ENCODE results near the gene ZSCAN22.
"Not testable (repeated sequence)": the region's sequence is repeated elsewhere in the genome, so short reads cannot be mapped to it uniquely, and the experiment has no call there.

The ZSCAN22 gene

DNA sequence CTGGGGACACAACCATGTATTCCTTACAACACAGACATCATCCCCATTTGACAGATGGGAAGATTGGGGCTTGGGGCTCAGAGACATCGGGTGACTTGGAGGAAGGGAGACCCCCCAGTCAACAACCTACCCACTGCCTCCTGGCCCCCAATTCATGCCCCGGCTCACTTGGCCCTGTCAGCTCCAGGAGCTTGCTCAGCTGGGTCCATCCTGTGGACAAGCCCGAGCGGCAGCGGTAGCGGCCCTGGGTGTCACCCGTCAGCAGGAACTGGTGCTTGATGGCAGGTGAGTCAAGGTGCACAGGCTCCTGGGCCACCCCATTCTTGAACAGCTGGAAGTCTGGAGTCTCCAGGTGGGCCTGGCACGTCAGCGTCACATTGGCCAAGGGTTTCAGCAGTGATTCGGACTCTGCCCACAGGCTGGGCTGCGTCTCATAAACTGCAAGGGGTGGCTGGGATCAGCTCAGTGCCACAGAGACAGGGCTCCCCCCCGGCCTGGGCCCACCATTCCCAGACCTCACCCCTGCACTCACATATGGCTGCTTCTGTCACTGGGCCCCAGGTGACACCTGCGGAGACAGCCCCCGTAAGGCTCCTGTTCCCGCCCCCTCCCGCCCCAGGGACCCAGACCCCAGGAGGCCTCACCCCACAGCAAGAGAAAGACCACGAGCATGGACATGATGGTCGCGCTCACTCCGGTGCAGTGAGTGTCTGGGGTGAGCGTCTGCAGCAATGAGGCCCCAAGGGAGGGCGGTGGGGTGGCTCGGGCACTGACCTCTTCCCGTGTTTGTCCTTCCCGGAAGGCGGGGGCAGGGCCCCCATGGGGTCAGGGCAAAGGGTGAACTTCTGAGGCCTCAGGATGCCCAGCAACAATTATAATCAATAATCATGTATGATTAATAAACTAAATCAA, 26.2 kb downstream of the ZSCAN22 start, which contains the start of gene A1BG:
Gene A1BG (minus strand): TSS at position 733 of the 912 bp plus-strand sequence. CDS start 55 bp downstream, at position 678.
- no peak for DNase-seq

DNA sequence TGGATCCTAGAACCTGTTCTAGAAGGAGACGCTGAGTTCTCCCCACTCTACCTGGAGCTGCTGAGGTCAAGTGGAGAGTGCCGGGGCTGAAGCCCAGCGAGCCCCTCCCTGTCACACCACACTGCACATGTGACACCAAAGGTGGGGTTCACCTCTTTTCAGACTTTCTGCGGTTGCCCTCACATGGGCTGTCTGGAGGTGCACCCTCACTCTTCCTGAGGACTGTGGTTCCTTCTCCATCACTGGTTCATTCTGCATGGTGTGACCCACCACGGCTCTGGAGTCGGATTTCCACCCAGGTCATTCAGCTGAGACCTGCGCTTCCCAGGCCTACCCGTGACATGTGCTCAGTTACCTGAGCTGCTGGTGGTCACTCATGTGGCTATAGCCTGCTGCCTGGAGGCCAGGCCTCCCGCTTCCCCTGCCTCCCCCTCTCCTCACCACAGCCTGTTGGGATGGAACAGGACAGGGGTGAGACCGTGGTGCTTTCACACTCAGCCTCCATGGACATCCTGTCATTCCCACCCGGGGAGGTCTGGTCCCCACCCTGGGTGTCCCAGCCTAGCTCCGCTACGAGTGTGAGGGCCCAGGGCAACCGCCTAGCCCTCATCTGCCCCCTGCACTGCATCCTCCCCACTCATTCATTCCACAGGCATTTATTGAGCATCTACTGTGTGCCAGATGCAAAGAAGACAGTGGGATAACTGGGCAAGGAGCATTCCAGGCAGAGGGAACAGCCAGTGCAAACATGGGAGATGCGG, 27.1 kb downstream of the ZSCAN22 start:
- no peak for DNase-seq

DNA sequence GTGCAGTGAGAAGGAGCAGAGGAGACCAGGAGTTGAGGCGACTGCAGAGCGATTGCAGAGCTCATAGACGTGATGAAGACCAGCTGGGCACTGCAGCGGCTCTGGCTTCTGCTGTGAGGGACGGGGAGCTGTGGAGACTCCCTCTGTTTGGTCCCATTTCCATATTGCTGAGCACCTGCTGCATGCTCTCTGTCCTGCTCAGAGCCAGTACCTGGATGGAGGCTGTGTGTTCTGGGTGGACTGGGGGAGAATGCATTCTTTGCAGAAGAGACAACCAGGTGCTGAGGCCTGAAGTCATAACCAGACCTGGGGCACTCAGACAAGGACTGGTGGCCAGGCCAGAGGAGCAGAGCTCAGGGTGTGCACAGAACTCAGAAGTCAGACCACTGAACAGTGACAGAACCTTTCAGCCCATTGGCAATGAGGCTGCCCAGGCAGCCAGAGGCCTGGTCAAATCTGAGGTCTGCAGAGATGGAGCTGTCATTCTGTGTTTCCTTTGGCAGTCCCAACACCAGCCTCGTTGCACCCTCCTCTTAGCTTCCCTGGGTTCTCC, 27.8 kb downstream of the ZSCAN22 start:
- DNase-seq: no peak

DNA sequence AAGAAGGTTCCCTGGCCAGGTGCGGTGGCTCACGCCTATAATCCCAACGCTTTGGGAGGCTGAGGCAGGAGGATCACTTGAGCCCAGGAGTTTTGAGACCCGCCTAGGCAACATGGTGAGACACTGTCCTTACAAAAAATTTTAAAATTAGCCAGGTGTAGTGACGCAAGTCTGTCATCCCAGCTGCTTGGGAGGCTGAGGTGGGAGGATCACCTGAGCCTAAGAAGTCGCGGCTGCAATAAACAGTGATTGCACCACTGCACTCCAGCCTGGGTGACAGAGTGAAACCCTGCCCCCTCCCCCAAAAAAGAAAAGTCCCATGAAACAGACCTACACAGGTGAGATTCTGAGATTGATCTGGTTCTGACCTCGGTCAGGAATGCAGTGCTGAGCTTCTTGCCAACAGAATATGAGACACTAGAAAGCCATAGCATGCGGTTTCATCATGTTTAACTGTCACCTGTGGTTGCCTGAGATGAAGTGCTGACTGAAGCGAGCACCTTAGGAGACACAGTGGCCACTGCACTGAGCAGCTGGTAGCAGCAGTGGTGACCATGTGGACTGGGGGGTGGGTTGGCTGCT, 28.5 kb downstream of the ZSCAN22 start:
- DNase-seq: no peak

DNA sequence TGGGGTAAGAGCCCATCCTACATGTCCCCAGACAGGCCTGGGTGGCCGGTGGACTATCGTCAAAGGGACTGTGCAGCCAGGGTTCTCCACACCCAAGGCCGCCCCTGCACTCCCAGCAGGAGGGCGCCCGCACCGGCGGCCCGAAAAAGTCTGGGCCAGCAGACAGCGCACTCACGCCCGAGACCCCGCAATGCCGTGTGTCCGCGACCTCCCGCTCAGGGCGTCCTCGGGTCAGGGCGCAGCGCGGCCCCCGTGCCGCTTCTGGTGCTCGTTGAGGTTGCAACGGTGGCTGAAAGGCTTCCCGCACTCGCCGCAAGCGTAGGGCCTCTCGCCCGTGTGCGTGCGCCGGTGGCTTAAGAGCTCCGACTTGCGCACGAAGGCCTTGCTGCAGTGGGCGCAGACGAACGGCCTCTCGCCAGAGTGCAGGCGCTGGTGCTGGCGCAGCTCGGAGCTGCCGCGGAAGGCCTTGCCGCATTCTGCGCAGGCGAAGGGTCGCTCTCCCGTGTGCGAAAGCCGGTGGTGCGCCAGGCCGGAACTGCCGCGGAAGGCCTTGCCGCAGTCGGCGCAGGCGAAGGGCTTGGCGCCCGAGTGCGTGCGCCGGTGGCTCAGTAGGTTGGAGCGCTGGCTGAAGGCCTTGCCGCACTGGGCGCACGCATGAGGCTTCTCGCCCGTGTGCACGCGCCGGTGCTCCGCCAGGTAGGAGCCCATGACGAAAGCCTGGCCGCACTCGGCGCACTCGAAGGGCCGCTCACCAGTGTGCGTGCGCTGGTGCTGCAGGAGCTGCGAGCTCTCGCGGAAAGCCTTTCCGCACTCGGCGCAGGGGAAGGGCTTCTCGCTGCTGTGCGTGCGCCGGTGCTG, 29.3 kb downstream of the ZSCAN22 start:
- DNase-seq: no peak

DNA sequence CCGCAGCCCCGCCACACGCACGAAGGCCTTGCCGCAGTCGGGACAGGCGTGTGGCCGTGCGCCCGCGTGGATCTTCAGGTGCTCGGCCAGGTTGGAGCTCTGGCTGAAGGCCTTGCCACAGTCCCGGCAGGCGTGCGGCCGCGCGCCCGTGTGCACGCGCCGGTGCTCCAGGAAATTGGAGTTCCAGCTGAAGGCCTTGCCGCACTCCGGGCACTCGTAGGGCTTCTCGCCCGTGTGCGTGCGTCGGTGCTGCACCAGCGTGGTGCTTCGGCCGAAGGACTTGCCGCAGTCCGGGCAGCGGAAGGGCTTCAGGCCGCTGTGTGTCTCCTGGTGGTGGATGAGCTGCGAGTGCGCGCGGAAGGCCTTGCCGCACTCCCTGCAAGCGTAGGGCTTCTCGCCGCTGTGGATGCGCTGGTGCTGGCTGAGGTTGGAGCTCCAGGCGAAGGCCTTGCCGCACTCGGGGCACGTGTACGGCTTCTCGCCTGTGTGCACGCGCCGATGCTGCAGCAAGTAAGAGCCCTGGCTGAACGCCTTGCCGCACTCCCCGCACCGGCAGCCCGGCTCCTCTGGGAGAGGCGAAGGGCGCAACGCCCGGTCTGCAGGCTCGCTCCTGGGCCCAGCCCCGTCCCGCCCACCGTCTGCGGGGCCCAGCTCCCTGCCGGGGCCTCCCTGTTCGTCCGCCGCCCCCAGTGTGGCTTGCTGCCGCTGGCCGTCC, 30.1 kb downstream of the ZSCAN22 start:
- DNase-seq: no peak

DNA sequence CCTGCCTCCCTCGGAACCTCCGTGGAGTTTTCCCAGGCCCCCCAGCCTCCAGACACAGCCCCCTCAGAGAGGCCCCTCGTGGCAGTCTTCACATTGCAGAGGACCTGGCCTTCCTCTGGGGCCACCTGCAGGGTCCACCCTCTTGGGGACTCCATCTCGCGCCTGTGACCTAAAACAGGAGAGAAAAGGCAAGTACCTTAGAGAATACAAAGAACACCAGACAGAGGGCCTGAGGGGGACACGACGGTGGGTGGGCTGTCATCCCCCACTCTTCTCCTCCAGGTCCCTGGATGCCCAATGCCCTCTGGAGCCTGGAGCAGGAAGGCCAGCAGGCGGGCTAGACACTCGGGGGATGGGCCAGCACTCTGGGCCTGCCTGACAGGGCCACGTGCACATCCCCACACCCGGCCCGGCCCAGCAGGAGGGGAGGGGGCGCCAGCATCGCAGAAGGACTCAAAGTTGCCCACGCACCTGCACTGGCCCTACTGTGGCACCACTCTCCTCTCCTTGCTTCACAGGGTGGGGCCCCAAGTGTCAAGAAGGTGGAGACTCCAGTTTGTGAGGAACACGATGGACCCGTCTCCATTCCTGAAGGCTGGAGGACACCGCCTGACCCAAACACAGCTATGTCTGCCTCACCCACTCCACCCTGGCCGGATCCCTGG, 30.8 kb downstream of the ZSCAN22 start:
- no peak for DNase-seq

DNA sequence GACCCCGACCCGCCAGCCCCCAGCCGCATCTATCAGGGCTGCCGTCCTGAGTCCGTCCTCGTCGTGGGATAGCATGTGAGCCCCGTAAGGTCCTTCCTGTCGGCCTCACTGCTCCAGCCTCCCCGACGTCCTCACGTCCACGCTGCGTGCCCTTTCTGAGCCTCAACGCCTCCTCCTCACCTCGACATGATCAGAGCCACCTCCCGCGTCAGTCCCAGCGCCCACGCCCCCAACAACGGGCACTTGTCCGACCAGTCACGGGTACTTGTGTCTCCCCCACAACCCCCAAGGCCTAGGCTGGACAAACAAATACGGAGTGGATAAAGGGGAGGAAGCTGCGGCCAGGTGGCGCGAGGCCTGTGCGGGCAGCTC, 35.1 kb downstream of the ZSCAN22 start:
- DNase-seq: peak; percentile 38 to 47

DNA sequence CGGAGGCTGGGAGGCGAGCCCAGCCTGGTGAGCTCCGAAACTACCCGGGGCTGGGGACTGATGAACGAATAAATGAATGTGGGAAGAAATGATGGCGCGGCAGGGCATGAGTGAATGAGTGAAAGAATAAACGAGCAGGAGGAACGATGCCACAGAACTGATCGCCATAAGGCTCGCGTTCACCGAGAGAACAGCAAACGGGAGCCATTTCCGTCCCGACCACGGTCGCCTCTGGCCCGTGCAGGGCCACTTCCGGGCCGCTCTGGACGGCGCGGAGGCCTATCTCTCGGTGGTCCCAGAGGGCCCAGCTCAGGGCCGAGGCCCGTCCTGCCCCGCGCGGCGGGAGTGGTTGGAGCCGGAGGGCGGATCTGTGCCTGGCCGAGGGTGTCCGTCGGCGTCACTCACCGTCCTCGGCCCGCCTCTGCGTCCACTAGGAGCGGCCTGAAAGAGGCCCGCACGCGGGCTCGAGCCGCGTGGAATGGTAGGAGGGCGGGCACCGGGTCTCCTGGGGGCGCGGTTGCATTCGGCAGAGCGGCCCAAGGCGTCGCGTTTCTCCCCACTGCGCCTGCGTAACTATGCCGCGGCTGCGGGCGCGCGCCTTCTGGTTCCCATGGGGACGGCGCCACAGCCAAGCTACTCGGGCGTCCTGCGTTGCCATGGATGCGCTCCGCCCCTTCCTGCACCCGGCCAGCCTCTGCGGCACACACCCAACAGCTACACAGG, 35.6 kb downstream of the ZSCAN22 start, which contains the start of gene ZNF497:
Gene ZNF497 (minus strand): TSS at position 480 of the 723 bp plus-strand sequence. CDS start 5,116 bp downstream, outside the sequence.
- peak; percentile 86 to 91 for DNase-seq

DNA sequence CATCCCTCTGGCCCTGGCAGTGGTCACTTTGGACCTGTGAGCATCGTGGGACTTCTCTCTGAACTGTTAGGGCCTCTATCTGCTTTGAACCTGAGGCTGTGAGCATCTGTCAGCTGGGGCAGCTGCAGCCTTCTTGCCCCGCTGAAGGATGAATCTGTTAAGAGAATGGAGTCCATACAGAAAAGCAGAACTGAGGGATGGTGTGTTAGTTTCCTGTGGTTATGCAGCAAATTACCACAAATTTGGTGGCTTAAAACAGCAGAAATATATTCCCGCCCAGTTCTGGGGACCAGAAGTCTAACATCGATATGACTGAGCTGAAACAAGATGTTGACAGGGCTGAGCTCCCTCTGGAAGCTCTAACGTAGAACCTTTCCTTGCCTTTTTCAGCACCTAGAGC, 37.4 kb downstream of the ZSCAN22 start:
- DNase-seq: peak; percentile 82 to 90

DNA sequence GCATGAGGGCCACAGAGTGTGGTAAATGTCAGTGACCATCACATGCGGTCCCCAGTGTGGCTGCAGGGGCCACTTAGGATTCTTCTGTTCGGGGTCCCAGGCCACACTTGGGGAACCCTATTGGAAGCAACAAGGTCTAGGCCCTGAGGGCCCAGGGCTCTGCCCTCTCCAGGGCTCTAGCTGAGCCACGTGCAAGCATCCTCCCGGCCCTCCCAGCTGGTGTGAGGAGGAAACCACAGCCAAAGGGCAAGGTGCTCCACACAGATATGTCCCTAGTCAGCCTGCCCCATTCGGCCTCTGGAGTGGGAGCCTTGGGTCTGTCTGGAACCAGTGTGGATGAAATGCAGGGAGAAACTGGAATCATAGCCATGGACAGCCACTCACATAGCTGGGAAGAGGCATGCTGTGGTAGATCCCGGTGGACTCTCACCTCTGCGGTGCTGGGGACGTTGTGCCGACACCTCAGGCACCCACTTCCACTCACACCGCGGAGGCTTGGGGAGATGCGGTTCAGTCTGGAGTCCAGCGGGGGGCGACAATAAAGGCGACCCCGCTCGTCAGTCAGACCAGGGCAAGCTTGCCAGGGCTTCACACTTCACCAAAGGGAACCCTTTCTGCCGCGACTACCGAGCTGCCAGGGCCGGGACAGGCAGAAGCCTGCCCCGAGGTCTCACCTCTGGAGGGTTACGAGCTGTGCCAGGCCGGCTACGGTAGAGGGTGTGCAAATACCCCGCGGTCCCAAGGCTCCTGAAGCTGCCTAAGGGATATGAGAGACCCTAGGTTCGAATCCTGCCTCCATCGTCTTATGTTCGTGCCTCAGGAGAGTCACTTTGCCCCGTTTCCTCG, 40.0 kb downstream of the ZSCAN22 start:
- no peak for DNase-seq

DNA sequence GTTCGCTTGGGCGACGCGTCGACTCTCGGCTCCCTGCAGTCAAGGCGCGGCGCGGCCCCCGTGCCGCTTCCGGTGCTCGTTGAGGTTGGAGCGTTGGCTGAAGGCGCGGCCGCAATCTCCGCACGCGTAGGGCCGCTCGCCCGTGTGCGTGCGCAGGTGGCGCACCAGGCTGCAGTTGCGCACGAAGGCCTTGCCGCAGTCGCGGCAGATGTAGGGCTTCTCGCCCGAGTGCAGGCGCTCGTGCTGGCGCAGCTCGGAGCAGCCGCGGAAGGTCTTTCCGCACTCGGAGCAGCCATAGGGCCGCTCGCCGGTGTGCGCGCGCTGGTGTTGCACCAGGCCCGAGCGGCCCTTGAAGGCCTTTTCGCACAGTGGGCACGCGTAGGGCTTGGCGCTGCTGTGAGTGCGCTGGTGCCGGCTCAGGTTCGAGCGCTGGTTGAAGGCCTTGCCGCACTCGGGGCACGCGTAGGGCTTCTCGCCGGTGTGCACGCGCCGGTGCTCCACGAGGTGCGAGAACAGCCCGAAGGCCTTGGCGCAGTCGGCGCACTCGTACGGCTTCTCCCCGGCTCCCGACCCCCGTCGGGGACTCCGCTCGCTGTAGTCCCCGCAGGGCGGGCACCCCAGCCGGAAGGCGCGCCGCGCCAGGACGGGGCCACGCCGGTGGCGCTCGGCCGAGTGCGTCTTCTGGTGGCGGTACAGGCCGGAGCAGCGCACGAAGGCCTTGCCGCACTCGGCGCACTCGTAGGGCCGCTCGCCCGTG, 41.1 kb downstream of the ZSCAN22 start:
- no peak for DNase-seq

DNA sequence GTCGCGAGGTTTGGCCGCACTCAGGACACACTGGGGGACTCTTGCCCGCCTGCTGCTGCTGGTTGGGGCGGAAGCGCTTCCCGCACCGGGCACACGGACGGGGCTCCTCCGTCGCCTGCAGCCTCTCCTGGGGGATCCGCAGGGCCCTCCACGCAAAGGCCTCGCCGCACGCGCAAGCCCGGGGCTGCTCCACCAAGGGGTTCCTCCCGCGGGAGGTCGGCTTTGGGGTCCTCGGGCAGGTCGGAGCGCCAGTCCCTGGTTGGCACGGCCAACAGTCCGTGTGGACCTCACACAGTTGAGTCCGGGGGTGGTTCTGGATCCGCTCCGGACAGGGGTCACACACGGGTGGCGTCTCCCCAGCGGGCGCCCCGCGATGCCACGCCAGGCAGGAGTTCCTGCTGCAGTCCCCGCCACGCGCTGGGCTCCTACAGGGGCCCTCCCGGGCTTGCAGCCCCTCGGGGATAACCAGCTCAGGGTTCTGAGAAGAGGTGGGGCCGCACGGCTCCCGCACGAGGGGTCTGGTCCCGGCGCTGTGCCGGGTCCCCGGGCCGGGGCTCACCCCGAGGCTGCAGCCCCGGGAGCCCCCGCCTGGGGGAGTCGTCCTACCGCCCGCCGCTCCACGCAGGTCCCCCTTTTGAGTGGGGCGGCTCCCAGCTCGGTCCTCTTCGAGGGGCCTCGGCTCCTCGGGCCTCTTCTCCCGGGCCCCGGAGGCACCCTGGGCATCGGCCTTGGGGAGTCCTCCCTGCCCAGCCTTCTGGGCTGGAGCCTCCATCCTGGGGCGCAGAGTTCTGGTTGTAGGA, 42.0 kb downstream of the ZSCAN22 start:
- DNase-seq: no peak

DNA sequence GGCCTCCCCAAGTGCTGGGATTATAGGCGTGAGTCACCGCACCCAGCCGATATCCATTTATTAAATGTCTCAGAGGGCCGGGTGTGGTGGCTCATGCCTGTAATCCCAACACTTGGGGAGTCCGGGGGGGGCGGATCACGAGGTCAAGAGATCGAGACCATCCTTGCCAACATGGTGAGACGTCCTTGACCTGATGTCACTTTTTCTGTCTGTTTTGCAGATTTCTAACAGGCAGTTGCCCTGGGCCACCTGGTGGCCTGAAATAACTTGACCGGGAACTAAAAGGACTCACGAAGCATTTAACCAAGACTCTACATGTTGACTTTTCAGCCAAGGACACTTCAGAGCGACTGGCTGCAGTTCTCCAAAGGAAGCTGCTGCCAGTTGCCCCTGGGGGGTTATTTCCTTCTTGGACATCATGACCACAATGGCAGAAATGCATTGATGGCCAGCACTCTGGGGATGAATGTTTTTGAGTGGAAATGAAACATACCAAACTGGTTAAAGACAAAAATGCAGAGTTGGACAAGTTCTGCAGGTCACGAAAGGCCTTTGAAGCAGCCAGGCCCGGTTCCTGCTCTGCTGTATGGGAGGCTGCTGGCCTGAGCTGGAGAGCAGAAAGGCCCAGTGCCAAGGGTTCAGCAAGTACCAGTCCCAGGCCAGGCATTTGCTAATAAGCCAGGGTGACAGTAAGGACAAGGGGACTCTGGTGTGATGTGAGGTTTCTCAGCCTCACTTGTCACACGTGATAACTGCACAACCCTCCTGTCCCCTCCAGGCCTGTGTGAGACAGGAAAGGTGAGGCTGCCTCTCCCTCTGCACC, 45.7 kb downstream of the ZSCAN22 start:
- DNase-seq: peak; percentile 35 to 54

DNA sequence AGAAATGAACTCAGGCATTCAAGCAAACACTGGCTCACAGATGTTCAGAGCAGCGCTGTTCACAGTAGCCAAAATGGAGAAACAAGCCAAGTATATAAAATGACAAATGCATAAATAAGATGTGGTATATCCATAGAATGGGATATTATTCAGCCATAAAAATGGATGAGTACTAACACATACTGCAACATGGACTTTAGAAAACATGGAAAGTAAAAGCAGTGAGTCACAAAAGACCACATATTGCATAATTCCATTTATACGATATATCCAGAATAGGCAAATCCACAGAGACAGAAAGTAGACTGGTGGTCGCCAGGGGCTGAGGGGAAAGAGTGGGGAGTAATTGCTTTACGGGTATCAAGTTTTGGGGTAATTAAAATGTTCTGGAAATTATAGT, 47.4 kb downstream of the ZSCAN22 start:
- no peak for DNase-seq

DNA sequence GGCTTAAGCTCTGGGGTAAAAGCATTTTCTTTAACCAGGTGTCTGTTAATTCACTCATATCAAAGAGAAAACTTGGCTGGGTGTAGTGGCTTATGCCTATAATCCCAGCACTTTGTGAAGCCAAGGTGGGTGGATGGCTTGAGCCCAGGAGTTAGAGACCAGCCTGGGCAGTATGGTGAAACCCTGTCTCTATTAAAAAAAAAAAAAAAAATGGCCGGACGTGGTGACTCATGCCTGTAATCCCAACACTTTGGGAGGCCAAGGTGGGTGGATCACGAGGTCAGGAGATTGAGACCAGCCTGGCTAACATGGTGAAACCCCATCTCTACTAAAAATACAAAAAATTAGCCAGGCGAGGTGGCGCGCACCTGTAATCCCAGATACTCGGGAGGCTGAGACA, 49.9 kb downstream of the ZSCAN22 start:
- not testable (repeated sequence) for DNase-seq

DNA sequence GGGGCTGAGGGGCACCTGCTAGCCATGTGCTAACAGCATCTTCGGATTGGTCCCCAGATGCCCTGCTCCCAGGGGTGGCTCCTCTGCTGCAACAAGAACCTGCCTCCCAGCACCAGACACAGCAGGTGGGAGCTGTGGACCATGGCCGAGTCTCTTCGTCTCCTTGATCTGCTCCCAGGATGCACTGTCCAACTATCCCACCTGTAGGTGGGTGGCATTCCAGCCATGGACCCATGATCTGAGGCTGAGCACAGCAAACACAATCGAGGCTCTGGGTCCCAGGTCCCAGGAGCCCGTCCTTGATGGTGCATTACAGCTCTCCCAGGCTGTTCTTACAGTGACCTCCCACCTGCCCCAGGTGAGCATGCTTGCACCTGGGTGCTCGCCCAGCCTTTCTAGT, 52.5 kb downstream of the ZSCAN22 start:
- no peak for DNase-seq
